Activated naive CD4-positive, alpha-beta T cell treated with anti-CD3 and anti-CD28 coated beads, Interleukin-2, amount 50 U/mL, for 72 hours (primary cell): ENCODE results near the gene SHKBP1. TPM values are rescaled to one million over a fixed set of nuclear protein-coding genes. Genes with fewer than 3 reads are reported as not detected.
A peak's percentile ranks its signal among the peaks of the same experiment; 100 is the strongest.
"Not testable (repeated sequence)": the region's sequence is repeated elsewhere in the genome, so short reads cannot be mapped to it uniquely, and the experiment has no call there.

Source experiments
- ATAC-seq, 2 donors: fragments of 150-1000 bp; cut with Tn5 transposase; 2 replicates each; pipeline ENCODE4 v1.10.0; 2021; ENCODE audit warnings: mild to moderate bottlenecking in 2 of 2, moderate library complexity in 2 of 2
- DNase-seq, 2 donors: peaks; one replicate each; pipeline ENCODE4 v3.0.0; 2021 to 2022; ENCODE audit warnings: low spot score in 2 of 2
- H3K27ac Mint-ChIP-seq, 2 donors: one replicate each; pipeline ENCODE4 v1.8.0; 2022; ENCODE audit warnings: mild to moderate bottlenecking in 2 of 2, mixed read lengths in 2 of 2
- H3K36me3 Mint-ChIP-seq, 2 donors: one replicate each; pipeline ENCODE4 v1.8.0; 2022; ENCODE audit warnings: mixed read lengths in 2 of 2
- H3K9me3 Mint-ChIP-seq, 2 donors: one replicate each; pipeline ENCODE4 v1.8.0; 2022; ENCODE audit warnings: mixed read lengths in 2 of 2
- total RNA-seq, 2 donors: library from RNA; stranded (reverse); gene quantifications; one replicate each; pipeline ENCODE4 v1.2.3, GENCODE V29; 2022

Gene SHKBP1
- total RNA-seq, 2 donors from 2014 or later = 108 to 173 TPM

DNA sequence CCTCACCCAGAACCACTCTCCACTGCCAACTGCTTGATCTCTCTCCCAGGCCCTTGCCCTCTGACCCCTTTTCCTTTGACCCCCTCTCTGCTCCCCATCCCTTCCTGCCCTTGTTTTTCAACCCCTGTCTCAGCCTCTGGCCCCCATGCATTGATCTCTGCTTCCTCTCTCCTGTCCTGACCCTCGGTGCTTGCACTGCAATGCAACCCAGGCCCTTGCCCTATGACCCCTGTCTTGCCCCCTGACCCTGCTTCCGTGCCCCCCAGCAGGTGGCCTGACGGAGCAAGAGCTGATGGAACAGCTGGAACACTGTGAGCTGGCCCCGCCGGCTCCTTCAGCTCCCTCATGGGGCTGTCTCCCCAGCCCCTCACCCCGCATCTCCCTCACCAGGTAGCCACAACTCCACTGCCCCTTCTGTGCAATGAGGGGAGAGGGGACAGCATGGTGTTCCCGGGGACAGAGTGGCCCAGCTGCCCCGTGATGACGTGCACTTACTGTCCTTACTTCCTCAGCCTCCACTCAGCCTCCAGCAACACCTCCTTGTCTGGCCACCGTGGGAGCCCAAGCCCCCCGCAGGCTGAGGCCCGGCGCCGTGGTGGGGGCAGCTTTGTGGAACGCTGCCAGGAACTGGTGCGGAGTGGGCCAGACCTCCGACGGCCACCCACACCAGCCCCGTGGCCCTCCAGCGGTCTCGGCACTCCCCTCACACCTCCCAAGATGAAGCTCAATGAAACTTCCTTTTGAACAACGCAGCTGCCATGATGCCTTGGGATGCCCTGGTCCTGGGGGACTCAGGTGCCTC lies 14.0 kb downstream of the SHKBP1 start:
- no peak for ATAC-seq
- Mint-ChIP-seq H3K9me3 (no peaks in the 10 kb centered on the region), H3K36me3 (no peaks in the 10 kb centered on the region), H3K27ac (peak overlapping the region; percentile 79 to 85)
- DNase-seq = no peak

DNA sequence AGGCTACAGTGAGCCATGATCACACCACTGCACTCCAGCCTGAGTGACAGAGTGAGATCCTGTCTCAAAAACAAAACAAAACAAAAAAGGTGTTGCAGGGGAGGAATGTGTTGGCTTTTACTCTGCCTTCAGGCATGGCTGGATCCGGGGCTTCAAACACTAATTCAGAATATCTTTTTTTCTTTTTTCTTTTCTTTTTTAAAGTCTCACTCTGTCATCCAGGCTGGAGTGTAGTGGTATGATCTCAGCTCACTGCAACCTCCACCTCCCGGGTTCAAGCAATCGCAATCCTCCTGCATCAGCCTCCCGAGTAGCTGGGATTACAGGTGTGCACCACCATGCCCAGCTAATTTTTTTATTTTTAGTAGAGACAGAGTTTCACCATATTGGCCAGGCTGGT lies 15.1 kb downstream of the SHKBP1 start:
- not testable (repeated sequence) for H3K36me3 Mint-ChIP-seq, ATAC-seq, H3K9me3 Mint-ChIP-seq, DNase-seq
- H3K27ac Mint-ChIP-seq = peak overlapping the region in 1 of 2 donors; percentile 46

DNA sequence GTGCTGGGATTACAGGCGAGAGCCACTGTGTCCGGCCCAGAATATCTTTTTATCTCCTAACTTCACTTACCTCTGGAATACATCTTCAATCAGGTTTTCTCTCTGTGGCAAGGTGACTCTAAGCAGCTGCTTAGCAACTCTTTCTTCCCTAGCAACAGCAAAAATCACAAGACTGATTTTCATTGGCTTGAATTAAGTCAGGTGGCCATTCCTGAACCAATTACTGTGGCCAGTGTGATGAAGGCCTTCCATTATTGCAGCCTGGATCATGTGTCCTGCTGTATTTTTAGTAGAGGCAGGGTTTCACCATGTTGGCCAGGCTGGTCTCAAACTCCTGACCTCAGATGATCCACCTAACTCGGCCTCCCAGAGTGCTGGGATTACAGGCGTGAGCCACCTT lies 15.5 kb downstream of the SHKBP1 start:
- Mint-ChIP-seq H3K27ac (peak overlapping the region in 1 of 2 donors; percentile 46), H3K36me3 (no peaks in the 10 kb centered on the region), H3K9me3 (no peaks in the 10 kb centered on the region)
- DNase-seq (no peak), ATAC-seq (peak; percentile 65 to 70)

DNA sequence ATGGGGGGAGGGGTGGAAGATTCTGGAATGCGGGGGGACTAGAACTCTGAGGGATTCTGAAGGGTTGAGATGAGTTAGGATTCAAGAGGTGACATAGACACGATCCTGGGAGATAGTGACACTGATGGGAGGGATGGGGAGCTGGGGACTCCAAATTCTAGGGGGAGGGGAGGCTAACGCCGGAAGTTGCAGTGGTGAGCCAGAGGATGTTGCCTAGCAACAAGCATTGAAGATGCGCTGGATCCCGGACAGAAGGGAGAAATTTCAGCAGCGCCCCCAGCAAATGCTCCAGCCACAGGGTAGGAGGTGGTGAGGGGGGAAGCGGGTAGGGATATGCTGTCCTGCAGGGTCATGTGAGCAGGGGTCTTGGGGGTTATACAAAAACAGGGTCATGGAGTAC lies 17.6 kb downstream of the SHKBP1 start:
- Mint-ChIP-seq H3K36me3 (no peaks in the 10 kb centered on the region), H3K9me3 (no peaks in the 10 kb centered on the region), H3K27ac (no peak overlapping the region)
- DNase-seq (no peak), ATAC-seq (no peak)

DNA sequence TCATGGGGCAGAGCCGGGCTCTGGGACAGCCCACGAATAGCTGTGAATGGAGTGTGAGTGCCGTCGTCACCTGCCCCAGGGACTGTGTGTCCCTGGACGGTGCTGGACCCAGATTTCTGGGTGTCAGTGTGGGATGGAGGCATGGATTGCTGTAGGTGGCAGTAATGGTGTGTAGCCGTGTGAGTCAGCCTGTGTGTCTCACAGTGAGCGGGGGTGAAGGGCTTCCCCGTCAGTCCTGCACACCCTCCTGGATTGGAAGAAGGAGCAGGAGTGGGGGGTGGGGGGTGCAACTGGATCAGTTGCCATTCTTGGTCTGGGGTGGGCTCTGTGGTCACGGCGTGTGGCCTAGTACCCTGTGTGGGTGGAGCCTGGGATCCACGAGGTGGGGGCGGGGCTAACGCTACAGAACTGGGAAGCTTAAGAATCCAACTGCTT lies 18.0 kb downstream of the SHKBP1 start:
- H3K27ac Mint-ChIP-seq = no peak overlapping the region
- H3K9me3 Mint-ChIP-seq = no peaks in the 10 kb centered on the region
- H3K36me3 Mint-ChIP-seq = no peaks in the 10 kb centered on the region
- ATAC-seq = peak in 1 of 2 donors; percentile 21
- no peak for DNase-seq

DNA sequence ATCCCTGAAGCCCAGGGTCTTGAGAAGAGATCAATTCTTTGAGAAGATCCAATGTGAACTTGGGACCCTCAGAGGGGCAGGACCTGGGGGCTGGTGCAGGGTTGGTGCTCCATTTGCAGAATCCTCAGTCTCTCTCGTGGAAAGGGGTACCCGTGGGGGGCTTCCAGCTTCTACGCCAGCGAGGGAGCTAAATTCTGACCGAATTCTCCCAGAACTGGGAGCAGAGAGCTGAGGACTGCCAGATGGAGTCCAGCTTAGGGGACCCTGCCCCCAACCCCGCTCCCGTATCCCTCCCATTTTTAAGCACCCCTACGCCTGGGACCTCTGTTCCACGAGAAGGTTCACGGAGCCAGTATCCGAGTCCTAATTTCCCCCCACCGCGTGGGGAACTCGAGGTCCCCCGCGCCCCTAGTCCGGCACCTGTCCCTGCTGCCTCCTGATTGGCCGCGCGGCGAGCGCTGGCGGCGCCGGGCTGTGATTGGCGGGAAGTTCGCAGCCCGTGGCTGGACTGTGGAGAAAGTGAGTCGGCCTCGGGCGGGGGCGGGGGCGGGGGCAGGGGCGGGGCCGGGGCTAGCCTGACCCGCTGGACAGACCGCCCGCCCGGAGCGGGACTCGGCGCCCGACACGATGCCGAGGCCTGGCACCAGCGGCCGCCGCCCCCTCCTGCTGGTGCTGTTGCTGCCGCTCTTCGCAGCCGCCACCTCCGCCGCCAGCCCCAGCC lies 20.1 kb downstream of the SHKBP1 start:
- Mint-ChIP-seq H3K27ac (no peak overlapping the region), H3K36me3 (no peaks in the 10 kb centered on the region), H3K9me3 (no peaks in the 10 kb centered on the region)
- ATAC-seq = peak; percentile 23 to 28
- no peak for DNase-seq

DNA sequence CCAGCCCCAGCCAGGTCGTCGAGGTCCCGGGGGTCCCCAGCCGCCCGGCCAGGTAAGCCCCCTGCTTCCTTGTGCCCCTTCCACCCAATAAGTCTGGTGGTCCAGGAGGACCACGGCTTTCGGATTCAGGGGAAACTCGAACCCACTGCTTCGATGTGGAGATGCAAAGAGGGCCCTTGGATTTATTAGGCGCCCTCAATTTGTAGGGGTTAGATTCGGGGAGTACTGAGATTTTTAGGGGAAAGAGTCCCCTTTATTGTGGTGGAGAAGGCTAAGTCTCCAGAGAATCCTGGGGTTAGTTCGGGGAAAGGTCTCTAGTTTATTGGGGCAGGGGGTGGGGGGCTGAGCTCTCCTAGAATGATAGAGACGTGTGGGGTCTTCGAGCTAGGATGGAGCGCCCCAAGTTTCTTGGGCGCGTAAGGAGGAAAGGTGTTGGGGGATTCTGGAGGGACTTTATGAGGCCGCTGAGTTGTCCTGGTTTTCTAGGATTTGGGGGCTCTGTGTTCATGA lies 20.7 kb downstream of the SHKBP1 start:
- H3K27ac Mint-ChIP-seq = no peak overlapping the region

DNA sequence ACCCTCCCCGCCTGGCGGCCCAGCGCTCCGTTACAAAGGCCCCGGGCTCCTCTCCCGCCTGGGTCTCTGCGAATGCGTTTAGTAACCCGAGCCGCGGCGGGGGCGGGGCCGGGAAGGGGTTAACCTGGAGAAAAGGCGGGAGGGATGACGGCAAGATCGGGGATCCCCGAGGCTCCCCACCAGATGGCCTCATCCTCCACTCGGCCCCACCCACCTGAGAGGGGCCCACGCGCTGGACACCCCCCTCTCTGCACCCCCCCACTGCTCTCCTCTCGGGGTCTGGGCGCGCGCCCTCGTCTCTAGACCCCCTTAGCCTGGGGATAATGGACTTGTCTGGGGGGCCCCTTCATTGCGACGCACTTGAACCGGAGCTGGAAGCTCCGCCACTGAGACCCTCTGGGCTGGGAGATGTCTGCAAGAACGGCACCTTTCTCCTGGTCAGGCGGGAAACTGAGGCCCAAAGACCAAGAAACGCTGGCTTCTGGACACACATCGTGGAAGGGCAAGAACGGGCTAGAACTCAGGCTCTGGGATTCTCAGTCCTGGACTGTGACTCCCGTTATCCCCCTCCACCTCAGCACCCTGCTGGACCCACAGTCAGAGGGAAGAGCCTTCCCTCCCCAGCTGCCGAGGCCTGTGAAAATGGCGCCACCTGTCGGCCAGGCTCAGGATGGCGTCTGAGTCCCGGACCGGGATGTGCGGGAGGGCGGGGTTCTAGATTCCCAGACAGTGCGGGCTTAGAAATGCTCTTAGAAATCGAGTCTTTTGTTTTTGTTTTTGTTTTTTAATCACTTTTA lies 21.6 kb downstream of the SHKBP1 start:
- ATAC-seq (peak; percentile 71 to 84), DNase-seq (peak; percentile 82 to 95)
- H3K27ac Mint-ChIP-seq = no peak overlapping the region

More for the DNA sequence above, 20.7 kb downstream of the SHKBP1 start:
- no peaks in the 10 kb centered on the region for H3K36me3 Mint-ChIP-seq
- ATAC-seq (no peak), DNase-seq (no peak)
- H3K9me3 Mint-ChIP-seq = no peaks in the 10 kb centered on the region

DNA sequence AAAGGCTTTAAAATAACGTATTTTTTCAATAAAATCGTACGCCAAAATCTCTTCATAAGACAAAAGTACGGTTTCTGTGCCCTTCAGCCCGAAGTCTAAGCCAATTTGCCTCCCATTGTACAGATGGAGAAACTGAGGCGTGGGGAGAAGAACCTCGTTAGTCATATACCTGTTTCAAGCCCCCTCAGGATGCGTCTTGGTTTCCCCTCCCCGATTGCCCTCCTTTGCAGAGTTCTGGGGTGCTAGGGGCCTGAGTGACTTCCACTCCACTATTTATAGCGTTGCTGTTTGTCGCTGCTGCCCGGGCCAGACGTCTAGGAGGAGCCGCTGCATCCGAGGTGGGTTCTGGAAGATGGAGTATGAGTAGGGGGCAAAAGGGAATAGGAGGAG lies 22.2 kb downstream of the SHKBP1 start:
- H3K9me3 Mint-ChIP-seq = no peaks in the 10 kb centered on the region
- H3K27ac Mint-ChIP-seq = no peak overlapping the region
- ATAC-seq = no peak
- H3K36me3 Mint-ChIP-seq = no peaks in the 10 kb centered on the region
- no peak for DNase-seq

More for the DNA sequence above, 21.6 kb downstream of the SHKBP1 start:
- no peaks in the 10 kb centered on the region for H3K9me3 Mint-ChIP-seq
- no peaks in the 10 kb centered on the region for H3K36me3 Mint-ChIP-seq

DNA sequence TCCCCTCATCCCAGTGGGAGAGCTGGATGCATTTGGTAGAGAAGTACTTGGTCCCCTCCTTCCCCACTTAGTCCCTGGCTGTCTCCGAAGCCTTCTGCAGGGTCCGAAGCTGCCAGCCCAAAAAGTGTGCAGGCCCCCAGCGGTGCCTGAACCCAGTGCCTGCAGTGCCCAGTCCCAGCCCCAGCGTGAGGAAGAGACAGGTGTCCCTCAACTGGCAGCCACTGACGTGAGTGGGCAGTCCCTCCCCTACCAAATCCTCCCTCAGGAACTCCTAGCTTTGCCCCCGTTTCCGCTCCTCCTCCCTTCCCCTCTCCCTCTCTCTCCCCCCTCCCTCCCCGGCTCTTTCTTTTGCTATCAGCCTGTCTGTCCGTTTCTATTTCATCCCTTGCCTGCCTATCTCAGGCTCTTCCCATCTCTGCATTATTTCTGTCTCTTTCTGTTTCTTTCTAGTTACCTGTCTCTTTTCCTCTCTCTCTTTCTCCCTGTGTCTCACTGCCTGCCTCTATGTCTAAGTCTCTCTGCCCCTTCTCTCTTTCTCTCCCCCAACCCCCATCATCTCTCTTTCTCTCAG lies 22.7 kb downstream of the SHKBP1 start:
- H3K27ac Mint-ChIP-seq = no peak overlapping the region
- no peaks in the 10 kb centered on the region for H3K9me3 Mint-ChIP-seq
- ATAC-seq (no peak), DNase-seq (no peak)
- no peaks in the 10 kb centered on the region for H3K36me3 Mint-ChIP-seq

DNA sequence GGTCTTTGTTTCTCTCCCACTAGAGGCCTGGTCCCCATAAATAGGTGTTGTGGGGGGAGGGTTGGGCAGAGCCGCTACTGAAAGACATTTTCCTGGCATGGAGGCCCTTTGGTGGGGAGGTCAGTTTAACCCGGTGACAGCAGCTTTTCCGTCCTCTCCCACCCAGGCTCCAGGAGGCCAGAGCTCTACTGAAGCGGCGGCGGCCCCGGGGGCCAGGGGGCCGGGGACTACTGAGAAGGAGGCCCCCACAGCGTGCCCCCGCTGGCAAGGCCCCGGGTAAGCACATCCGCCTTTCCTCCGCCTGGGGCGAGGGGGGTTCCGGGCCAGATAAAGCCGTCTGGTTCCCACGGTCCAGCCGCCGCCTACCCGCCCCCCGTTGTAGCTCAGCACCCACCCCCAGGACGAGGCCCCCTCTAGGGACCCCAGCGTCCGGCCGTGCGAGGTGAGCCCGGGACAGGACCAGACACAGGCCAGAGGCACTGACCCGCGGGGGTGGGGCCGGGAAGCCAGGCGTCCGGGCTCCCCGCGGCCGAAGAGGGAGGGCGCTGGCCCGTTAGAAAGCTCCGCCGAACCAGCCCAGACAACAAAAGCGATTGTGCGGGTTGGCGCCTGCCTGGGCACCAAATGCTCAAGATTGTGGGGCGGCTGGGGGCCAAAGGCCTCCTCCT lies 23.4 kb downstream of the SHKBP1 start:
- H3K9me3 Mint-ChIP-seq = no peaks in the 10 kb centered on the region
- no peak for DNase-seq
- ATAC-seq = no peak

DNA sequence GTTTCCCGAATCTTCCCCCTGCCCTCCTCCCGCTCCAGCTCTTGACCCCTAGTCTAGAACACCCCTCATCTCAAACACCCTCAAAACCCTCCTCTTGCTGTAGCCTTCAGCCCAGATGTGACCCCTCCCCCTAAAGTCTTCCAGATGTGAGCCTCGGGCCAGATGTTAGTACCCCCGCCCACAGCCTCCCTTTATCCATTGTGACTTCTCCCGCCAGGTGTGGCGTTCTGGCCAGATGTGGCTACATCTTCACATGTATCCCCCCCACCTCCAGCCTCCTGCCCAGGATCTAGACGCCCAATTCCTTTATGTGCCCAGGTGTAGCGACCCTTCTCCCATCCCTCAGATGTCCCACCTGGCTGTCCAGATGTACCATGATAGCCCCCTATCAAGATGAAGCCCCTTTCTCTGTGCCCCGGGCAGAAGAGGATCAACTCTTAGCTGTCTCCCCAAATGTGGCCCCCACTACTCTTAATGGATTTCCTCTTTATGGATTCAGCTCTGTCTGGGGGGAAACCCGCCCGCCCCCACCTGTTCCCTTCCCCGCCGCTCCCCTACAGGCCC lies 24.0 kb downstream of the SHKBP1 start:
- Mint-ChIP-seq H3K36me3 (no peaks in the 10 kb centered on the region), H3K27ac (no peak overlapping the region), H3K9me3 (no peaks in the 10 kb centered on the region)
- no peak for ATAC-seq
- no peak for DNase-seq

More for the DNA sequence above, 23.4 kb downstream of the SHKBP1 start:
- H3K27ac Mint-ChIP-seq = no peak overlapping the region
- H3K36me3 Mint-ChIP-seq = no peaks in the 10 kb centered on the region

DNA sequence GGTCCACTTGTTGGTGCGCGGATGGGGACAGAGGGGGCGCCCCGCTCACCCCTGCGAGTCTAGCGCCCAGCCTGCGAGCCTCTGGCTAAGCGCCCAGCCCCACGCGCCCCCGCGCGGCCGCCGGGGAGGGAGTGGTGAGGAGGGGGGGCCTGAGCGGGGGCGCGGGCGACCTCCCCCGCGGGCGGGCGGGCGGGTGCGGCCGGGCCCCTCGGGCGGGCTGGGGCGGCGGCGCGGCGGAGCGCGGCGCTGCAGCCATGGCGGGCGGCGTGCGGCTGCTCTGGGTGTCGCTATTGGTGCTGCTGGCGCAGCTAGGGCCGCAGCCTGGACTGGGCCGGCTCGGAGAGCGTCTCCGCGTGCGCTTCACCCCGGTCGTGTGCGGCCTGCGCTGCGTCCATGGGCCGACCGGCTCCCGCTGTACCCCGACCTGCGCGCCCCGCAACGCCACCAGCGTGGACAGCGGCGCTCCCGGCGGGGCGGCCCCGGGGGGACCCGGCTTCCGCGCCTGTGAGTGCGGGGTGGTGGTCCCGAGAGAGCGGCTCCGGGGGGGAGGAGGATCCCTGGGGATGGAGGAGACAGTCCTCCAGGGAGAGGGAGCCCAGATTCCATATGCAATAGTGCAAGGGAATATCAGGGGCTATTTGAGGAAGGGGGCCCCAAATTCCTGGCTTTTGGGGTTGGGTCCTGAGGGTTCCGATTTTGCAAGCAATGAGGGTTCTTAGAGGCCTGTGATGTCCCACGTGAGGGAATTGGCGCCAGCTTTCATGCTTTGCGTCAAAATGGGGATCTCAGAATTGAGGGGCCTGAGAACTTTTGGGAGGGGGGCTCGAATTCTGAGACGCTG lies 24.7 kb downstream of the SHKBP1 start, which contains the start of gene LTBP4:
Gene LTBP4 (plus strand): TSS at position 236 of the 841 bp plus-strand sequence. CDS start 19 bp downstream, at position 255.
- Mint-ChIP-seq H3K9me3 (no peaks in the 10 kb centered on the region), H3K27ac (no peak within 1 kb of the TSS), H3K36me3 (no peaks in the 10 kb centered on the region)
- DNase-seq (no peak), ATAC-seq (no peak)

DNA sequence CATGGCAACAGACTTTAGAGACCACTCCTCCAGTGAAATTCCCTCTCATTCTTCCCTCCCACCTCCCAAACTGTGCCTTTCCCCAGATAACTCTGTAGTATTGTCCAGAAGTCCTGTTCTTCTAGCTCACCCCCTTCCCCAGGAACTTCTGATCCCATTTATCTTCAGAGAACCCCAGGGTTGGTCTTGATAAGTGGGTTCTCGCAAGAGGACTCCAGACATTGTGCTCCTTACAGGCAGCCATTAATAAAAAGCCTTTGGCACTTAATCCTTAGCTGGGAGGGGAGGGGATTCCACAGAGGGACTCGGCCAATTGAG lies 26.4 kb downstream of the SHKBP1 start:
- ATAC-seq (no peak), DNase-seq (no peak)
- no peak overlapping the region for H3K27ac Mint-ChIP-seq
- H3K36me3 Mint-ChIP-seq = no peaks in the 10 kb centered on the region
- no peaks in the 10 kb centered on the region for H3K9me3 Mint-ChIP-seq
